ENCODE results near the gene TMEM25.
A peak's percentile ranks its signal among the peaks of the same experiment; 100 is the strongest.
"Not testable (repeated sequence)": the region's sequence is repeated elsewhere in the genome, so short reads cannot be mapped to it uniquely, and the experiment has no call there.

TMEM25 gene

GRCh38 chr11:118530683-118531596, at the start of gene TMEM25:
Gene TMEM25, plus strand, starts transcription at chr11:118531192. Its CDS starts 610 bp downstream, at chr11:118531802.
- peak; percentile 82 for DNase-seq

- not testable (repeated sequence) for DNase-seq
These were observed 49.8 kb upstream of the TMEM25 start for GRCh38 chr11:118481238-118481637.

- no peak for DNase-seq
These were observed 46.6 kb upstream of the TMEM25 start for GRCh38 chr11:118484405-118484804.

GRCh38 chr11:118485273-118485672, 45.7 kb upstream of the TMEM25 start:
- no peak for DNase-seq

- peak; percentile 79 for DNase-seq
These were observed 42.4 kb upstream of the TMEM25 start for GRCh38 chr11:118488480-118489109.

- DNase-seq = no peak
These were observed 40.0 kb upstream of the TMEM25 start for GRCh38 chr11:118491041-118491440.

GRCh38 chr11:118497831-118498230, 33.2 kb upstream of the TMEM25 start:
- DNase-seq = no peak

GRCh38 chr11:118503216-118503615, 27.8 kb upstream of the TMEM25 start:
- no peak for DNase-seq

GRCh38 chr11:118511601-118512000, 19.4 kb upstream of the TMEM25 start:
- DNase-seq = no peak

- DNase-seq = no peak
These were observed 16.9 kb upstream of the TMEM25 start for GRCh38 chr11:118514103-118514502.

- DNase-seq = no peak
These were observed 11.4 kb upstream of the TMEM25 start for GRCh38 chr11:118519549-118519948.

GRCh38 chr11:118521892-118522311, 9.1 kb upstream of the TMEM25 start:
- no peak for DNase-seq

GRCh38 chr11:118522571-118523072, 8.4 kb upstream of the TMEM25 start:
- no peak for DNase-seq

GRCh38 chr11:118524356-118524755, 6.6 kb upstream of the TMEM25 start:
- no peak for DNase-seq

- DNase-seq = no peak
These were observed 6.1 kb upstream of the TMEM25 start for GRCh38 chr11:118524757-118525470.

GRCh38 chr11:118526688-118527087, 4.3 kb upstream of the TMEM25 start:
- DNase-seq = no peak

- no peak for DNase-seq
These were observed 3.9 kb upstream of the TMEM25 start, which contains the start of gene TTC36 for GRCh38 chr11:118527109-118527508. Gene TTC36, plus strand, starts transcription at chr11:118527474. Its CDS starts 21 bp downstream, at chr11:118527495.

GRCh38 chr11:118528511-118528910, 2.5 kb upstream of the TMEM25 start:
- no peak for DNase-seq

- DNase-seq = no peak
These were observed 1.3 kb upstream of the TMEM25 start for GRCh38 chr11:118529584-118530175.

GRCh38 chr11:118530180-118530682, 761 bp upstream of the TMEM25 start:
- DNase-seq = no peak

GRCh38 chr11:118531597-118532084, 649 bp downstream of the TMEM25 start:
- no peak for DNase-seq

- DNase-seq = no peak
These were observed 1.1 kb downstream of the TMEM25 start for GRCh38 chr11:118532091-118532490.
